GM12872 (cell line): ENCODE results near the gene HLF.

ENCODE experiments used
- CTCF ChIP-seq: IDR thresholded peaks from 3 replicates; pipeline ENCODE4 v1.5.1; 2011; ENCODE audit warnings: low read depth, mild to moderate bottlenecking, low read length, moderate library complexity; ENCODE audit not compliant: insufficient read depth

HLF gene

GRCh38 chr17:55301521-55302406, 37.0 kb downstream of the HLF start:
- TF ChIP-seq CTCF: no peak

GRCh38 chr17:55302407-55302787, 37.6 kb downstream of the HLF start:
- no peak for TF ChIP-seq CTCF

- no peak for TF ChIP-seq CTCF
These were observed 38.3 kb downstream of the HLF start for GRCh38 chr17:55303008-55303493.

GRCh38 chr17:55303701-55304145, 39.0 kb downstream of the HLF start:
- no peak for TF ChIP-seq CTCF

GRCh38 chr17:55304171-55304859, 39.6 kb downstream of the HLF start:
- TF ChIP-seq CTCF: no peak

- TF ChIP-seq CTCF: 0 out of 3 replicates have a peak, but pooled peaks have one; percentile 11
These were observed 40.7 kb downstream of the HLF start for GRCh38 chr17:55305321-55306087.

- no peak for TF ChIP-seq CTCF
These were observed 43.1 kb downstream of the HLF start for GRCh38 chr17:55307879-55308278.
